Stimulated activated memory B cell treated with anti-CD40 and anti-IgM and Interleukin-4, amounts not matched to agents 10 μg/mL and 1 μg/mL and 100 μg/mL, for 72 hours (primary cell): ENCODE data around the gene DOK4.

Experiments used
- ATAC-seq: fragments of 150-1000 bp; cut with Tn5 transposase; 2 replicates; pipeline ENCODE4 v1.10.0; 2021
- H3K27ac Mint-ChIP-seq: one replicate; pipeline ENCODE4 v1.8.0; 2022; ENCODE audit warnings: mild to moderate bottlenecking, mixed read lengths
- H3K27me3 Mint-ChIP-seq: one replicate; pipeline ENCODE4 v1.8.0; 2022; ENCODE audit warnings: mixed read lengths
- H3K36me3 Mint-ChIP-seq: one replicate; pipeline ENCODE4 v1.8.0; 2022; ENCODE audit warnings: mixed read lengths
- H3K4me1 Mint-ChIP-seq: one replicate; pipeline ENCODE4 v1.8.0; 2022; ENCODE audit warnings: mixed read lengths
- H3K4me3 Mint-ChIP-seq: one replicate; pipeline ENCODE4 v1.8.0; 2022; ENCODE audit warnings: mild to moderate bottlenecking, moderate library complexity, mixed read lengths
- H3K9me3 Mint-ChIP-seq: one replicate; pipeline ENCODE4 v1.8.0; 2022; ENCODE audit warnings: mixed read lengths

Gene DOK4

GRCh38 chr16:57430955-57431354, 55.3 kb downstream of the DOK4 start:
- H3K9me3 Mint-ChIP-seq, result no peaks in the 10 kb centered on the region
- no peak for ATAC-seq
- H3K27me3 Mint-ChIP-seq, result no peaks in the 10 kb centered on the region
- peaks cover 73% of the 10 kb centered on the region for H3K36me3 Mint-ChIP-seq
- H3K4me1 Mint-ChIP-seq, result no peaks in the 10 kb centered on the region
- no peak overlapping the region for H3K27ac Mint-ChIP-seq
- no peak overlapping the region for H3K4me3 Mint-ChIP-seq

- no peaks in the 10 kb centered on the region for H3K4me1 Mint-ChIP-seq
- H3K9me3 Mint-ChIP-seq, result no peaks in the 10 kb centered on the region
- ATAC-seq, result no peak
- H3K36me3 Mint-ChIP-seq, result peaks cover 52% of the 10 kb centered on the region
- H3K27ac Mint-ChIP-seq, result no peak overlapping the region
- H3K4me3 Mint-ChIP-seq, result no peak overlapping the region
- no peaks in the 10 kb centered on the region for H3K27me3 Mint-ChIP-seq
Measured at GRCh38 chr16:57427824-57428223, 58.5 kb downstream of the DOK4 start.

- Mint-ChIP-seq H3K4me3 (no peak overlapping the region), H3K27me3 (no peaks in the 10 kb centered on the region), H3K4me1 (peaks cover 3% of the 10 kb centered on the region), H3K27ac (no peak overlapping the region), H3K36me3 (peaks cover 47% of the 10 kb centered on the region), H3K9me3 (no peaks in the 10 kb centered on the region)
- ATAC-seq, result no peak
Measured at GRCh38 chr16:57427307-57427706, 59.0 kb downstream of the DOK4 start.

- ATAC-seq, result no peak
- Mint-ChIP-seq H3K9me3 (no peaks in the 10 kb centered on the region), H3K27ac (no peak overlapping the region), H3K27me3 (no peaks in the 10 kb centered on the region), H3K4me3 (no peak overlapping the region), H3K36me3 (peaks cover 42% of the 10 kb centered on the region), H3K4me1 (peaks cover 6% of the 10 kb centered on the region)
Measured at GRCh38 chr16:57426356-57426755, 59.9 kb downstream of the DOK4 start.

GRCh38 chr16:57424583-57424982, 61.7 kb downstream of the DOK4 start:
- H3K27ac Mint-ChIP-seq, result no peak overlapping the region
- peaks cover 8% of the 10 kb centered on the region for H3K4me1 Mint-ChIP-seq
- no peak for ATAC-seq
- H3K4me3 Mint-ChIP-seq, result no peak overlapping the region
- peaks cover 25% of the 10 kb centered on the region for H3K36me3 Mint-ChIP-seq
- H3K9me3 Mint-ChIP-seq, result no peaks in the 10 kb centered on the region
- no peaks in the 10 kb centered on the region for H3K27me3 Mint-ChIP-seq

GRCh38 chr16:57423152-57423551, 63.1 kb downstream of the DOK4 start:
- ATAC-seq, result no peak
- Mint-ChIP-seq H3K27ac (no peak overlapping the region), H3K36me3 (peaks cover 12% of the 10 kb centered on the region), H3K27me3 (no peaks in the 10 kb centered on the region), H3K4me3 (no peak overlapping the region), H3K9me3 (no peaks in the 10 kb centered on the region), H3K4me1 (peaks cover 22% of the 10 kb centered on the region)

GRCh38 chr16:57422026-57422944, 64.0 kb downstream of the DOK4 start:
- H3K4me1 Mint-ChIP-seq, result peaks cover 30% of the 10 kb centered on the region
- no peak overlapping the region for H3K4me3 Mint-ChIP-seq
- peak; percentile 45 for ATAC-seq
- H3K27ac Mint-ChIP-seq, result no peak overlapping the region
- H3K36me3 Mint-ChIP-seq, result peaks cover 3% of the 10 kb centered on the region
- H3K27me3 Mint-ChIP-seq, result no peaks in the 10 kb centered on the region
- H3K9me3 Mint-ChIP-seq, result no peaks in the 10 kb centered on the region
